Left ventricle myocardium inferior (tissue), 1 donor: ENCODE results near the gene NR1D2. TPM values are rescaled to one million over a fixed set of nuclear protein-coding genes. Genes with fewer than 3 reads are reported as not detected.
"Not testable (repeated sequence)": the region's sequence is repeated elsewhere in the genome, so short reads cannot be mapped to it uniquely, and the experiment has no call there.

Source experiments
- DNase-seq: peaks from one replicate; pipeline ENCODE4 v3.0.0-alpha.2; 2020
- H3K27ac ChIP-seq: fragments of 200-600 bp; replicated peaks from 2 replicates; pipeline ENCODE4 v1.8.0; 2021
- H3K27me3 ChIP-seq: fragments of 200-600 bp; 2 replicates; pipeline ENCODE4 v1.8.0; 2021; ENCODE audit warnings: low read depth
- H3K36me3 ChIP-seq: fragments of 200-600 bp; 2 replicates; pipeline ENCODE4 v1.8.0; 2021
- H3K4me1 ChIP-seq: fragments of 200-600 bp; 2 replicates; pipeline ENCODE4 v1.8.0; 2021
- H3K4me3 ChIP-seq: fragments of 200-600 bp; 2 replicates; pipeline ENCODE4 v1.8.0; 2021; ENCODE audit warnings: mild to moderate bottlenecking, moderate library complexity
- H3K9me3 ChIP-seq: fragments of 200-600 bp; replicated peaks from 2 replicates; pipeline ENCODE4 v1.8.0; 2021
- CTCF ChIP-seq: fragments of 200-600 bp; IDR thresholded peaks from 2 replicates; pipeline ENCODE4 v1.8.0; 2021; ENCODE audit warnings: antibody characterized with exemption, mild to moderate bottlenecking, borderline replicate concordance
- intact Hi-C: fragments of 100-400 bp; cut with micrococcal nuclease; formaldehyde crosslinking; loops from one replicate; pipeline ENCODE4 v1.11.0; 2022
- total RNA-seq: library from RNA; stranded (reverse); fragmentation: NEBNext Ultra II Directional; extraction: Animal tissue kit (Norgen Biotek cat#: 25700); gene quantifications from one replicate; pipeline ENCODE4 v1.2.1, GENCODE V29; 2021
- donor health status: DM: no; HTN: yes; CAD: no; lungs with severe emphysema.

Gene NR1D2
- total RNA-seq, 1 donor from 2014 or later, result 43.5 TPM

- no peak overlapping the region for H3K4me3 ChIP-seq
- intact Hi-C loops, result loop anchor here (5.0 to 10.0 kb wide), 2 partner anchors 235 to 683 kb away; no protein-coding TSS in a partner anchor
- H3K4me1 ChIP-seq, result no peaks in the 10 kb centered on the region
- H3K27ac ChIP-seq, result no peak overlapping the region
- H3K9me3 ChIP-seq, result no peaks in the 10 kb centered on the region
- H3K27me3 ChIP-seq, result no peaks in the 10 kb centered on the region
- DNase-seq, result no peak
- no peaks in the 10 kb centered on the region for H3K36me3 ChIP-seq
- no peak for TF ChIP-seq CTCF
Measured at GRCh38 chr3:24002129-24002528, 57.0 kb downstream of the NR1D2 start.

GRCh38 chr3:24003466-24003865, 58.4 kb downstream of the NR1D2 start:
- intact Hi-C loops, result loop anchor here (5.0 to 10.0 kb wide), 2 partner anchors 234 to 681 kb away; no protein-coding TSS in a partner anchor
- Histone ChIP-seq H3K4me3 (no peak overlapping the region), H3K36me3 (no peaks in the 10 kb centered on the region), H3K4me1 (no peaks in the 10 kb centered on the region), H3K27me3 (no peaks in the 10 kb centered on the region), H3K9me3 (no peaks in the 10 kb centered on the region), H3K27ac (no peak overlapping the region)
- DNase-seq, result no peak
- TF ChIP-seq CTCF, result no peak

- TF ChIP-seq CTCF, result no peak
- H3K36me3 ChIP-seq, result no peaks in the 10 kb centered on the region
- H3K27me3 ChIP-seq, result no peaks in the 10 kb centered on the region
- intact Hi-C loops, result loop anchor here (5.0 to 10.0 kb wide), 2 partner anchors 233 to 680 kb away; no protein-coding TSS in a partner anchor
- no peaks in the 10 kb centered on the region for H3K4me1 ChIP-seq
- DNase-seq, result no peak
- H3K9me3 ChIP-seq, result no peaks in the 10 kb centered on the region
- H3K4me3 ChIP-seq, result no peak overlapping the region
- no peak overlapping the region for H3K27ac ChIP-seq
Measured at GRCh38 chr3:24004171-24004938, 59.3 kb downstream of the NR1D2 start.

- Histone ChIP-seq H3K27me3 (no peaks in the 10 kb centered on the region), H3K27ac (no peak overlapping the region), H3K4me1 (no peaks in the 10 kb centered on the region), H3K36me3 (no peaks in the 10 kb centered on the region), H3K9me3 (no peaks in the 10 kb centered on the region), H3K4me3 (no peak overlapping the region)
- DNase-seq, result no peak
- TF ChIP-seq CTCF, result no peak
- intact Hi-C loops, result loop anchor here (10.0 kb wide), 1 partner anchor 679 kb away; no protein-coding TSS in a partner anchor
Measured at GRCh38 chr3:24005669-24006068, 60.6 kb downstream of the NR1D2 start.

GRCh38 chr3:24010834-24011233, 65.7 kb downstream of the NR1D2 start:
- H3K4me3 ChIP-seq, H3K27ac ChIP-seq, intact Hi-C loops, H3K36me3 ChIP-seq, DNase-seq, H3K4me1 ChIP-seq, H3K27me3 ChIP-seq, H3K9me3 ChIP-seq: not testable (repeated sequence)

GRCh38 chr3:24012589-24013269, 67.6 kb downstream of the NR1D2 start:
- intact Hi-C loops, result no loop called here
- Histone ChIP-seq H3K9me3 (no peaks in the 10 kb centered on the region), H3K4me3 (no peak overlapping the region), H3K27ac (no peak overlapping the region), H3K27me3 (no peaks in the 10 kb centered on the region), H3K4me1 (peaks cover 7% of the 10 kb centered on the region), H3K36me3 (no peaks in the 10 kb centered on the region)
- TF ChIP-seq CTCF, result no peak
- no peak for DNase-seq
